ENCODE measurements around the gene XBP1.
A peak's percentile ranks its signal among the peaks of the same experiment; 100 is the strongest.
"Not testable (repeated sequence)": the region's sequence is repeated elsewhere in the genome, so short reads cannot be mapped to it uniquely, and the experiment has no call there.

The XBP1 gene

GRCh38 chr22:28800308-28801041 is at the start of gene XBP1:
XBP1 (minus strand) TSS chr22:28800569.
- DNase-seq (ENCODE audit: low read depth, low spot score) = peak; percentile 99

GRCh38 chr22:28846994-28847393 is 46.6 kb upstream of the XBP1 start:
- DNase-seq (ENCODE audit: low read depth, low spot score) = no peak

- not testable (repeated sequence) for DNase-seq (ENCODE audit: low read depth, low spot score)
Measured at GRCh38 chr22:28844277-28844676, 43.9 kb upstream of the XBP1 start.

- DNase-seq (ENCODE audit: low read depth, low spot score) = no peak
Measured at GRCh38 chr22:28843633-28844032, 43.3 kb upstream of the XBP1 start.

- no peak for DNase-seq (ENCODE audit: low read depth, low spot score)
Measured at GRCh38 chr22:28841111-28841510, 40.7 kb upstream of the XBP1 start.

GRCh38 chr22:28838971-28839370 is 38.6 kb upstream of the XBP1 start:
- no peak for DNase-seq (ENCODE audit: low read depth, low spot score)

- no peak for DNase-seq (ENCODE audit: low read depth, low spot score)
Measured at GRCh38 chr22:28837640-28838039, 37.3 kb upstream of the XBP1 start.

GRCh38 chr22:28835630-28836189 is 35.3 kb upstream of the XBP1 start:
- no peak for DNase-seq (ENCODE audit: low read depth, low spot score)

GRCh38 chr22:28833276-28833923 is 33.0 kb upstream of the XBP1 start:
- DNase-seq (ENCODE audit: low read depth, low spot score) = no peak

GRCh38 chr22:28832731-28833130 is 32.4 kb upstream of the XBP1 start:
- DNase-seq (ENCODE audit: low read depth, low spot score) = no peak

GRCh38 chr22:28831140-28832072 is 31.0 kb upstream of the XBP1 start:
- DNase-seq (ENCODE audit: low read depth, low spot score) = no peak

GRCh38 chr22:28830441-28830840 is 30.1 kb upstream of the XBP1 start:
- DNase-seq (ENCODE audit: low read depth, low spot score) = no peak

GRCh38 chr22:28829358-28830181 is 29.2 kb upstream of the XBP1 start:
- DNase-seq (ENCODE audit: low read depth, low spot score) = peak; percentile 86

- no peak for DNase-seq (ENCODE audit: low read depth, low spot score)
Measured at GRCh38 chr22:28826921-28827320, 26.6 kb upstream of the XBP1 start.

- not testable (repeated sequence) for DNase-seq (ENCODE audit: low read depth, low spot score)
Measured at GRCh38 chr22:28826430-28826829, 26.1 kb upstream of the XBP1 start.

GRCh38 chr22:28824455-28824854 is 24.1 kb upstream of the XBP1 start:
- DNase-seq (ENCODE audit: low read depth, low spot score) = not testable (repeated sequence)

GRCh38 chr22:28822930-28823551 is 22.7 kb upstream of the XBP1 start:
- DNase-seq (ENCODE audit: low read depth, low spot score) = peak; percentile 28

- DNase-seq (ENCODE audit: low read depth, low spot score) = no peak
Measured at GRCh38 chr22:28821452-28821851, 21.1 kb upstream of the XBP1 start.

GRCh38 chr22:28820885-28821284 is 20.5 kb upstream of the XBP1 start:
- DNase-seq (ENCODE audit: low read depth, low spot score) = no peak

GRCh38 chr22:28819253-28820096 is 19.1 kb upstream of the XBP1 start:
- no peak for DNase-seq (ENCODE audit: low read depth, low spot score)
